Peyer's patch (tissue), 4 donors: ENCODE data around the gene KIRREL3.

Experiments
- CTCF ChIP-seq, 6 experiments: fragments of 450-650 bp in 4 of 6; fragments of 200-600 bp in 2 of 6; sonication (generic) in 1 of 6; IDR thresholded peaks; one replicate each; pipeline ENCODE4 v1.5.1; 2017 to 2019; ENCODE audit warnings: antibody characterized with exemption in 6 of 6, mild to moderate bottlenecking in 3 of 6, moderate library complexity in 1 of 6
- POLR2A ChIP-seq, 2 donors: fragments of 450-650 bp; IDR thresholded peaks; one replicate each; pipeline ENCODE4 v1.5.1; 2017; ENCODE audit warnings: antibody characterized with exemption in 2 of 2, mild to moderate bottlenecking in 2 of 2, moderate library complexity in 2 of 2

- TF ChIP-seq CTCF (IDR thresholded peaks at IDR 0.05) (no peak), POLR2A (IDR thresholded peaks at IDR 0.05) (no peak)
Measured at GRCh38 chr11:126720539-126721235, 279.9 kb downstream of the KIRREL3 start.
